ENCODE data around the gene HSD17B3.
"Not testable (repeated sequence)": the region's sequence is repeated elsewhere in the genome, so short reads cannot be mapped to it uniquely, and the experiment has no call there.

Gene HSD17B3

DNA sequence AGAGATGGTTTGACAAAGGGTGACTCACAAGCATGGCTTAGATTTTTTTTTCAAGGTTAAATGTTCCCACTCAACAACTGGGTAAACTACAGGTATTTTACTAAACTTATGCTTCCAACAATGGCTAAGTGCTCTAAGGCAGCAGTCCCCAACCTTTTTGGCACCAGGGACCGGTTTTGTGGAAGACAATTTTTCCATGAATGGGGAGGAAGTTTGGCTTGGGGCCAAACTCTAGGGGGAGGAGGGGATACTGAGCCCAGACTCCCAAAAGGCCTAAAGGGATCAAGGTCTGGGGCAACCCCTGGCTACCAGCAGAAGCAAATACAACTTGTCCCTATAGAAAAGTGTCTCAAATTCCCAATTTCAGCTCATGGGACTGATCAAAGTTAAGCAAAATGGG lies 32.0 kb upstream of the HSD17B3 start:
- Histone ChIP-seq H3K9me3 (ENCODE audit: control insufficient read depth in 5 of 5, low read length in 5 of 5) (no peaks in the 10 kb centered on the region), H3K4me3 (ENCODE audit: low read depth in 1 of 5, low read length in 5 of 5) (no peak overlapping the region), H3K27ac (ENCODE audit: low read depth, low read length) (no peak overlapping the region), H3K36me3 (ENCODE audit: control insufficient read depth in 5 of 5, insufficient read depth in 5 of 5, low read length in 5 of 5) (peaks cover 5 to 19% (median 10%) of the 10 kb centered on the region in 5 donors), H3K4me1 (ENCODE audit: control insufficient read depth in 5 of 5, insufficient read depth in 5 of 5, low read length in 5 of 5) (no peaks in the 10 kb centered on the region), H3K27me3 (ENCODE audit: control insufficient read depth in 5 of 5, insufficient read depth in 4 of 5, low read length in 5 of 5) (no peaks in the 10 kb centered on the region), H3K9ac (ENCODE audit: low read length in 5 of 5) (no peak overlapping the region)

DNA sequence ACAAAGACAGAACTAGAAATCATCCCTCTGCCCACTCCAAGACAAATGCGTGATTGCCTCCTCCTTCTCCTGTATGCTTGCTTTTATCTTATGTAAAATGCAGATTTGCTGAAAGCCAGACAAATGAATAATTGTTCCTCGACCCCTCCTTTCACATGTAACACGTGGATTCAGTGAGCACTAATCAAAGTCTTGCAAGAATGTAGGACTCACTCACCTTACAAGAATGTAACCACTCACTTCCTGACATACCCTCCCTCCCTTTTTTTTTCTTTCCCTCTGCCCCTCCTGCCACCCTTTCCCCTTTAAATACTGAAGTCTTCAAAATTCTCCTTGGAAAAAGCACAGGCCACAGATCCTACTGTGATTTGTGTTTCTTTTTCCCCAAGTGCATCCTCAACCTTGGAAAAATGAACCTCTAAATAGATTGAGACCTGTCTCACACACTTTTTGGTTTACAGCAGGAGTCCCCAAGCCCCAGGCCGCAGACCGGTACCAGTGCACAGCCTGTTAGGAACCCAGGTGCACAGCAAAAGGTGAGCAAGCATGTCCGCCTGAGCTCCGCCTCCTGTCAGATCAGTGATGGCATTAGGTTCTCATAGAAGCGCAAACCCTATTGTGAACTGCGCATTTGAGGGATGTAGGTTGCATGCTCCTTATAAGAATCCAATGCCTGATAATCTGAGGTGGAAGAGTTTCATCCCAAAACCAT lies 29.4 kb upstream of the HSD17B3 start:
- Histone ChIP-seq H3K9me3 (ENCODE audit: control insufficient read depth in 5 of 5, low read length in 5 of 5) (no peaks in the 10 kb centered on the region), H3K36me3 (ENCODE audit: control insufficient read depth in 5 of 5, insufficient read depth in 5 of 5, low read length in 5 of 5) (peaks cover 5 to 18% (median 10%) of the 10 kb centered on the region in 5 donors), H3K27ac (ENCODE audit: low read depth, low read length) (no peak overlapping the region), H3K4me1 (ENCODE audit: control insufficient read depth in 5 of 5, insufficient read depth in 5 of 5, low read length in 5 of 5) (no peaks in the 10 kb centered on the region), H3K4me3 (ENCODE audit: low read depth in 1 of 5, low read length in 5 of 5) (no peak overlapping the region), H3K27me3 (ENCODE audit: control insufficient read depth in 5 of 5, insufficient read depth in 4 of 5, low read length in 5 of 5) (no peaks in the 10 kb centered on the region), H3K9ac (ENCODE audit: low read length in 5 of 5) (no peak overlapping the region)

DNA sequence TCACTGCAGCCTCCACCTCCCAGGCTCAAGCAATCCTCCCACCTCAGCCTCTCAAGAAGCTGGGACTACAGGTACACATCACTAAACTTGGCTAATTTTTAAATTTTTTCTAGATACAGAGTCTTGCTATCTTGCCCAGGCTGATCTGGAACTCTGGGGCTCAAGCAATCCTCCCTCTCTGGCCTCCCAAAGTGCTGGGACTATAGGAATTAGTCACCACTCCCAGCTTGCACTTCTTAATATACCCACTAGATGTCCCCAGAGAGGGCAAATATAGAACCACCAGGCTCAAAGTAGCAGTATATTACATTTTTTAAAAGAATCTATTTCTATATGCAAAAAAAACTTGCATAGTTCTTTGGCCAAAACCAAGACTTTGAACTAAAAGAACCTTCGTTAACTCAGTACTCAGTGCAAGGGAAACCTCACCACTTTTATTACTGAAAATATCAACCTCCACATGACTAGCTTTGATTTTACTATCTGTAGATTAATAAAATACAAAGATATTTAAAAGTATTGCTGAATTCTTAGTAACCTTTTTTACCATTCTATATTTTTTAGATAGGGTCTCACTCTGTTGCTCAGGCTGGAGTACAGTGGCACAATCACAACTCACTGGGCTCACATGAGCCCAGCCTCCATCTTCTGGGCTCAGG lies 25.8 kb upstream of the HSD17B3 start:
- no peaks in the 10 kb centered on the region for H3K27me3 ChIP-seq (ENCODE audit: control insufficient read depth in 5 of 5, insufficient read depth in 4 of 5, low read length in 5 of 5)

DNA sequence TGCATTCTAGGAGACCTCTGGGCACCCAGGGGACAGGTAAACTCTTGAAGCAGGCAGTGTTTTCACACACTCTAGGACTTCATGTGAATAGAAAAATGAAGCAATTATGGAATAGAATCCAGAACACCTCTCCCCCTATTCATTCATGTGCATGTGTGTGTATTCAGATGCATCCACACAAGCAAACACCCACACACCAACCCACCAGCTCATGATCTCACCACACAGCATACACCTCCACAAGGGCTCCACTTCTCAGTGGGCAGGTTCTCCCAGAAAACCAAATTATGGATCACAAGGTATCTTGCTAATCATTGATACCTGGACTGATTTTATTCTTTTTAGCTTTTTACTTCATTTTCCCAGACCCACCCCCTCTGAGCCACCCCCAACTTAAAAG lies 21.2 kb upstream of the HSD17B3 start:
- peaks cover 5 to 41% (median 12%) of the 10 kb centered on the region in 5 donors for H3K36me3 ChIP-seq (ENCODE audit: control insufficient read depth in 5 of 5, insufficient read depth in 5 of 5, low read length in 5 of 5)
- H3K4me3 ChIP-seq (ENCODE audit: low read depth in 1 of 5, low read length in 5 of 5) = no peak overlapping the region
- H3K9ac ChIP-seq (ENCODE audit: low read length in 5 of 5) = no peak overlapping the region
- H3K9me3 ChIP-seq (ENCODE audit: control insufficient read depth in 5 of 5, low read length in 5 of 5) = no peaks in the 10 kb centered on the region
- no peak overlapping the region for H3K27ac ChIP-seq (ENCODE audit: low read depth, low read length)
- no peaks in the 10 kb centered on the region for H3K4me1 ChIP-seq (ENCODE audit: control insufficient read depth in 5 of 5, insufficient read depth in 5 of 5, low read length in 5 of 5)
- no peaks in the 10 kb centered on the region for H3K27me3 ChIP-seq (ENCODE audit: control insufficient read depth in 5 of 5, insufficient read depth in 4 of 5, low read length in 5 of 5)

More for the DNA sequence above, 25.8 kb upstream of the HSD17B3 start:
- no peaks in the 10 kb centered on the region for H3K4me1 ChIP-seq (ENCODE audit: control insufficient read depth in 5 of 5, insufficient read depth in 5 of 5, low read length in 5 of 5)
- no peak overlapping the region for H3K9ac ChIP-seq (ENCODE audit: low read length in 5 of 5)
- no peak overlapping the region for H3K4me3 ChIP-seq (ENCODE audit: low read depth in 1 of 5, low read length in 5 of 5)
- no peak overlapping the region for H3K27ac ChIP-seq (ENCODE audit: low read depth, low read length)
- peaks cover 3 to 28% (median 7%) of the 10 kb centered on the region in 5 donors for H3K36me3 ChIP-seq (ENCODE audit: control insufficient read depth in 5 of 5, insufficient read depth in 5 of 5, low read length in 5 of 5)
- no peaks in the 10 kb centered on the region for H3K9me3 ChIP-seq (ENCODE audit: control insufficient read depth in 5 of 5, low read length in 5 of 5)

DNA sequence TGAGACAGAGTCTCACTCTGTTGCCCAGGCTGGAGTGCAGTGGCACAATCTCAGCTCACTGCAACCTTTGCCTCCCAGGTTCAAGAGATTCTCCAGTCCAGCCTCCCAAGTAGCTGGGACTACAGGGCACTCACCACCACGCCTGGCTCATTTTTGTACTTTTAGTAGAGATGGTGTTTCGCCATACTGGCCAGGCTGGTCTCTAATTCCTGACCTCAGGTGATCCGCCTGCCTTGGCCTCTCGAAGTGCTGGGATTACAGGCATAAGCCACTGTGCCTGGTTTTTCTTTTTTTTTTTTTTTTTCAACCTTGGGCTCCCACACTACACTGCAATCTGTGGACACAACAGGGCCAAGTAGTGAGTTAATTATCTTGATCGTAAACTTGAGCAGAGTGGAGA lies 20.8 kb upstream of the HSD17B3 start:
- H3K4me1 ChIP-seq (ENCODE audit: control insufficient read depth in 5 of 5, insufficient read depth in 5 of 5, low read length in 5 of 5); H3K27ac ChIP-seq (ENCODE audit: low read depth, low read length); H3K9me3 ChIP-seq (ENCODE audit: control insufficient read depth in 5 of 5, low read length in 5 of 5); H3K9ac ChIP-seq (ENCODE audit: low read length in 5 of 5); H3K4me3 ChIP-seq (ENCODE audit: low read depth in 1 of 5, low read length in 5 of 5); H3K27me3 ChIP-seq (ENCODE audit: control insufficient read depth in 5 of 5, insufficient read depth in 4 of 5, low read length in 5 of 5): not testable (repeated sequence)
- peaks cover 5 to 41% (median 12%) of the 10 kb centered on the region in 5 donors for H3K36me3 ChIP-seq (ENCODE audit: control insufficient read depth in 5 of 5, insufficient read depth in 5 of 5, low read length in 5 of 5)

DNA sequence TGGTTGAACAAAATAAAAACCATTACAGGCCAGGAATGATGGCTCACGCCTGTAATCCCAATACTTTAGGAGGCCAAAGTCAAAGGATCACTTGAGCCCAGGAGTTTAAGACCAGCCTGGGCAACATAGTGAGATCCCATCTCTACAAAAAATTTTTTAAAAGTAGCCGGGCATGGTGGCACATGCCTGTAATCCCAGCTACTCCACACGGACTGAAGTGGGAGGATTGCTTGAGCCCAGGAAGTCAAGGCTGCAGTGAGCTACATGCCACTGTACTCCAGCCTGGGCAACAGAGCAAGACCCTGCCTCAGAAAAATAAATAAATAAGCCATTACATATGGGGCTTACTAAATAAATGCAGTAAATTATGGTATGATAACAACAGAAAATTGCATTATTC lies 20.2 kb upstream of the HSD17B3 start:
- not testable (repeated sequence) for H3K27me3 ChIP-seq (ENCODE audit: control insufficient read depth in 5 of 5, insufficient read depth in 4 of 5, low read length in 5 of 5); H3K9ac ChIP-seq (ENCODE audit: low read length in 5 of 5); H3K9me3 ChIP-seq (ENCODE audit: control insufficient read depth in 5 of 5, low read length in 5 of 5); H3K4me1 ChIP-seq (ENCODE audit: control insufficient read depth in 5 of 5, insufficient read depth in 5 of 5, low read length in 5 of 5); H3K27ac ChIP-seq (ENCODE audit: low read depth, low read length); H3K4me3 ChIP-seq (ENCODE audit: low read depth in 1 of 5, low read length in 5 of 5)
- H3K36me3 ChIP-seq (ENCODE audit: control insufficient read depth in 5 of 5, insufficient read depth in 5 of 5, low read length in 5 of 5) = peaks cover 5 to 41% (median 12%) of the 10 kb centered on the region in 5 donors

DNA sequence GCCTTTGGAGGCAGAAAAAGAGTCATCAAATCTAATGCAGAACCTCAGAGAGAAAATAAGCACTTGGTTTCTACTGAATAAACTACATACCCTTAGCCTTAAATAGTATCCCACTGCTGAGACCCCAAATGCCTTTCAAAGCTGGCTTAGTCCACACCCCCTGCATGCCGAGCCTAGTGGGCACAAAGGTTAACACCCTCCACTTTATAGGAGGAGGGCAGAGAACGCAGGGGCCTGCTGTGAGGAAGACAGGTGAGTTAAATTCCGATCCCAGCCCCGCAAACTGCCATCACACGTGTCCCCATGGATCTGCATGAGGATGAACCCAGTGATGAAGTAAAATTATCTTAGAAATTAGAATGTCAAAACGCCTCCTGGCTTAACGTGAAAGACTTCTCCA lies 19.5 kb upstream of the HSD17B3 start:
- H3K27ac ChIP-seq (ENCODE audit: low read depth, low read length) = no peak overlapping the region
- H3K9me3 ChIP-seq (ENCODE audit: control insufficient read depth in 5 of 5, low read length in 5 of 5) = no peaks in the 10 kb centered on the region
- no peak overlapping the region for H3K4me3 ChIP-seq (ENCODE audit: low read depth in 1 of 5, low read length in 5 of 5)
- H3K36me3 ChIP-seq (ENCODE audit: control insufficient read depth in 5 of 5, insufficient read depth in 5 of 5, low read length in 5 of 5) = peaks cover 5 to 41% (median 12%) of the 10 kb centered on the region in 5 donors
- no peaks in the 10 kb centered on the region for H3K27me3 ChIP-seq (ENCODE audit: control insufficient read depth in 5 of 5, insufficient read depth in 4 of 5, low read length in 5 of 5)
- no peaks in the 10 kb centered on the region for H3K4me1 ChIP-seq (ENCODE audit: control insufficient read depth in 5 of 5, insufficient read depth in 5 of 5, low read length in 5 of 5)
- H3K9ac ChIP-seq (ENCODE audit: low read length in 5 of 5) = no peak overlapping the region

DNA sequence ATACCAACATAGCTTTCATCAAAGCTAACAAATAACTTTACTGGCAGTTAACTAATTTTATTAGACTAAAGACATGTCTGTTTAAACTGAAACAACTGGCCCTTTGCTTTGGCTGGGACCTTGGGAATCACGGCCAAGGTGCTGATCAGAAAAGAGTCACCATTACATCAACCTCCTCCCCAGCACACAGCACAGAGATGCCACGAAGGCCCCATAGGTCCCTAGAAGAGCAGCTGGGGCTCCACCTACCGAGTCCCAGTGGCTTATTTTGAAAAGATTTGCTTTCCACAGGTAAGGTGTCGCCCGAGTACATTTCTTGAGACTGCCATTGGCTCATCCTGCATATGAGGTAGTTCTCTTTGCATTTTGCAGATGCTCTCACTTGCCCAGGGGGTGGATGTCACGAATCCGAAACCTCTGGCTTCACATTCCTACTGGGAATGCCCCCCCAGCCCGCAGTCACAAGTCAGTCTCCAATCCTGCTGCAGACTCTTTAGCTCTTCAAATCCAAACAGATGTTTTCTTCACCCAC lies 18.8 kb upstream of the HSD17B3 start:
- Histone ChIP-seq H3K9ac (ENCODE audit: low read length in 5 of 5) (no peak overlapping the region), H3K4me3 (ENCODE audit: low read depth in 1 of 5, low read length in 5 of 5) (no peak overlapping the region), H3K27me3 (ENCODE audit: control insufficient read depth in 5 of 5, insufficient read depth in 4 of 5, low read length in 5 of 5) (no peaks in the 10 kb centered on the region), H3K9me3 (ENCODE audit: control insufficient read depth in 5 of 5, low read length in 5 of 5) (no peaks in the 10 kb centered on the region), H3K36me3 (ENCODE audit: control insufficient read depth in 5 of 5, insufficient read depth in 5 of 5, low read length in 5 of 5) (peaks cover 5 to 41% (median 12%) of the 10 kb centered on the region in 5 donors), H3K4me1 (ENCODE audit: control insufficient read depth in 5 of 5, insufficient read depth in 5 of 5, low read length in 5 of 5) (no peaks in the 10 kb centered on the region), H3K27ac (ENCODE audit: low read depth, low read length) (no peak overlapping the region)

DNA sequence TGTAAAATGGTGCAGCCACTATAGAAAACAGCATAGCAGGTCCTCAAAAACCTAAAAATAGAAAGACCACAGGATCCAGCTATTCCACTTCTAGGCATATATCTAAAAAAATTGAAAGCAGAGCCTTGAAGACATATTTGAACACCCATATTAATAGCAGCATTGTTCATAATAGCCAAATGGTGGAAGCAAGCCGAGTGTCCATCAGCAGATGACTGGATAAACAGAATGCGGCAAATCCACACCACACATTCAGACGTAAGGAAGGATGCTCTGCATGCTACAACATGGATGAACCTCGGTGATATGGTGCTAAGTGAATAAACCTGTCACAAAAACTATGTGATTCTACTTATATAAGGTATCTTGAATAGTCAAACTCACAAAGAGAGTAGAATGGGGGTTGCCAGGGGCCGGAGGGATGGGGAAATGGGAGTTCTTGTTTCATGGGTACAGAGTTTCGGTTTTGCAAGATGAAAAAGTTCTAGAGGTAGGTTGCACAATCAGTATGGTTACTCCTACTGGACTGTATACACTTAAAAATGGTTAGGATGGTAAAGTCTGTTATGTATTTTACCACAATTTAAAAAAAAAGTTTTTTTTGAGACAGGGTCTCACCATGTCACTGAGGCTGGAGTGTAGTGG lies 17.1 kb upstream of the HSD17B3 start:
- H3K36me3 ChIP-seq (ENCODE audit: control insufficient read depth in 5 of 5, insufficient read depth in 5 of 5, low read length in 5 of 5) = peaks cover 4 to 33% (median 12%) of the 10 kb centered on the region in 5 donors
- no peak overlapping the region for H3K27ac ChIP-seq (ENCODE audit: low read depth, low read length)
- H3K4me3 ChIP-seq (ENCODE audit: low read depth in 1 of 5, low read length in 5 of 5) = no peak overlapping the region
- H3K27me3 ChIP-seq (ENCODE audit: control insufficient read depth in 5 of 5, insufficient read depth in 4 of 5, low read length in 5 of 5) = no peaks in the 10 kb centered on the region
- H3K9me3 ChIP-seq (ENCODE audit: control insufficient read depth in 5 of 5, low read length in 5 of 5) = no peaks in the 10 kb centered on the region
- H3K9ac ChIP-seq (ENCODE audit: low read length in 5 of 5) = no peak overlapping the region
- no peaks in the 10 kb centered on the region for H3K4me1 ChIP-seq (ENCODE audit: control insufficient read depth in 5 of 5, insufficient read depth in 5 of 5, low read length in 5 of 5)

Measured in subcutaneous abdominal adipose tissue (tissue), 5 donors.